Right forelimb (tissue), 1 donor: ENCODE measurements around the gene HVCN1.

Experiments used
- DNase-seq: peaks from one replicate; pipeline ENCODE4 v3.0.0-alpha.2; 2018

The HVCN1 gene

DNA sequence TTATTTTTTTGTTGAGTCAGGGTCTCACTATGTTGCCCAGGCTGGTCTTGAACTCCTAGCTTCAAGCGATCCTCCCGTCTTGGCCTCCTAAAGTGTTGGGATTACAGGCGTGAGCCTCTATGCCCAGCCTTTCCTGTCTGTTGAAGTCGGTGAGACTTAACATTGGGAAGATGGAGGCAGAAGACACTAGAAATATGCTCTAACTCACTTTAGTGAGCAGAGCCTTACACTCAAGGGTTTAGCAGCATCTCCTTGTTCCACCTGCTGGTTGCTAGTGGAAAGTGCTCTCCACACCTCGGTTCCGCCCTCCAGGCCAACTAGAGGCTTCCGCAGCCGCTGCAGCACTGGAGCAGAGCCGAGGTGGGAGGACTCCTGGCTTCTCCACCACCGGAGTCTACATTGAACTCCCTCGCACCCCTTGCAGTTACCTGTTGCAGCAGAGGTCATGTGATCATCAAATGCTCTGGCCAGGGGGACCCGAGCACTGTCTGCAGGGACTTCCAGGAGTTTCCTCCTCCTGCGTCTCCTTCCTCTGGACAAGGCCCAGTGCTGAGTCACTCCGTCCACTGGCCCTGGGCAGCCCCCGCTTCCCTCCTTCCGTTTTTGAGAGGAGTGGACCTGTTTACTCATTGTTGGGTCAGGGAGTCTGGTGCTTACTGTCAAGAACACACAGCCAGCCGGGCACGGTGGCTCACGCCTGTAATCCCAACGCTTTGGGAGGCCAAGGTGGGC, 9.4 kb upstream of the HVCN1 start:
- peak; percentile 83 for DNase-seq

- DNase-seq: no peak
Measured at GRCh38 chr12:110697236-110697635, 8.3 kb upstream of the HVCN1 start.

DNA sequence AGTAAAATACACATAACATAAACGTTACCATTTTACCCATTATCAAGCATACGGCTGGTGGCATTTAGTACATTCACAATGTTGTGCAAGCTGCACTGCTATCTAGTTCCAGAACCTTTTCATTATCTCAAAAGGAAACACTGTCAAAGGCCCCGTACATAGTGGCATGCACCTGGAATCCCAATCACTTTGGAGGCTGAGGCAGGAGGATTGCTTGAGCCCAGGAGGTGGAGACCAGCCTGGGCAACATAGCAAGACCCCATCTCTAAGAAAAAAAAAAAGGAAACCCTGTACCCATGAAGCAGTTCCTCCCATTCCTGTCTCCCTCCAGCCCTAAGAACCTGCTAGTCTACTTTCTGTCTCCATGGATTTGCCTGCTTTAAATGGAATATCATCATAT, 7.4 kb upstream of the HVCN1 start:
- no peak for DNase-seq

GRCh38 chr12:110694330-110694901, 5.5 kb upstream of the HVCN1 start:
- no peak for DNase-seq

GRCh38 chr12:110693731-110694130, 4.8 kb upstream of the HVCN1 start:
- no peak for DNase-seq

GRCh38 chr12:110690127-110690430, 1.2 kb upstream of the HVCN1 start:
- no peak for DNase-seq

DNA sequence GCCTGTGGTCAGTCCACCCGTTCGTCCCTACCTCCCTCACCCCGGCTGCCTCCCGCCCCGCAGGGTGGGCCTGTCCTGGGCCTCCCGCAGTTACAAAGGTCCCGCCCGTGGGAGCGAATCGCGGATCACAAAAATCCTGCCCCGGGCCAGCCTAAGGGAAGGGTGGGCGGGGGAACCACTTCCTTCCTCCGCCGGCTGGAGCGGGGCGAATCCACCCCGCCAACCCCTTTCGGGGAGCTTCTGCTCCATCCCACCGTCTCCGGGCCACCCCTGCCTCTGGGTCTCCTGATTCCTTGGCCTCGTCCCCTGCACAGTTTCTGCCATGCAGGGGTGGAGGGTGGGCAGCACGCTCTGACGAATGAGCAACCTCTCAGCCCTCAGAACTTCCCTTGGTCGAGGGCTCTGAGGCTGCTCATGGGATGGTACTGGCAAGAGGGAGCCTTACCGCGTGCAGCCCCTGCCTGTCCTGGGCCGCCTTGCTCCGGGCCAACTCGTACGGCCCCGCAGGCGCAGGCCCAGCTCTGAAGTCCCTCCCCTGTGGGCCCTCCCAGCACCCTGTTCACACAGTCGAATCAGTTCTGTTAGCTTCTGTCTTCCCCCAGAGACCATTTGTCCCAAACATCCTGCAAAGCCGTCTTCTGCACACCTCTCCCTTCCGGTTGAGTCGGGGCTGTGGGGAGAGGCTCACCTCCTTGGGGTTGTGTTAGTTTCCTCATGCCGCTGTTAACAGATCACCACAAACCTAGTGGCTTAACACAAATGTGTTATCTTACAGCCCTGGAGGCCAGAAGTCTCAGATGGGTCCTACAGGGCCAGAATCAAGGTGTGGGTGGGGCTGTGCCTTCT, 589 bp upstream of the HVCN1 start:
- DNase-seq: no peak

DNA sequence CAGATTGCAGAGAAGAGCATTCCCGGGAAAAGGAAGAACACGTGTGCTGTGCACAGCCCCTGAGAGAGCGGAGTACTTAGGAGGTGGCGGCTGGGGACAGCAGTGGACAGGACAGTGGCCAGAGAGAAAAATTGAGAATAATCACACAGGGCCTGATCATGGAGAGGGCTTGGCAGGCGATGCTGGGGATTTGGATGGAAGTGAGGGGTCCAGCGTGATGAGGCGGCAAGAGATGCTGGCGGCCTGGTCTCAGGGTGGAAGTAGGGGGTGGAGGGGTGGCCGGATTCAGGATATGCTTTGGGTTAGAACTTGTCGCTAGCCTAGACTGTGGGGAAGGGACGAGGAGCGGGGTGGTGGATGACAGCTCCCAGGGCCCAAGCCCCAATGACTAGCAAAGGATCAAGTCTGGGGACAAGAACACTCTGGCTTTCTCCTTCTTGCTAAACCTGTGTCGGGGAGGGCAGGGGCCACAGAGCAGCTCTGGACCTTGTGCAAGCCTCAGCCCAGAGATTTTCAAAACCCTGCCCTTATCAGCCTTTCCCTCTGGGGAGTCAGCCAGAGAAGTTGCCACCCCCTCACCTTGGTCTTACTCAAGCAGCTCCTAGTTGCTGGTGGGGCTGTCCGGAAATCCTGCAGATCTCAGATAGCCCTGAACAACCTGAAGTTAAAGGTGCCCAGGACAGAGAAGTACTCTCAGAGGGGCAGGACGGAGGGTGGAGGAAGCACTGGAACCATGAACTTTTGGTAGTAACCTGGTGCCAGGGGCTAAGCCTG, 1.3 kb downstream of the HVCN1 start:
- no peak for DNase-seq

DNA sequence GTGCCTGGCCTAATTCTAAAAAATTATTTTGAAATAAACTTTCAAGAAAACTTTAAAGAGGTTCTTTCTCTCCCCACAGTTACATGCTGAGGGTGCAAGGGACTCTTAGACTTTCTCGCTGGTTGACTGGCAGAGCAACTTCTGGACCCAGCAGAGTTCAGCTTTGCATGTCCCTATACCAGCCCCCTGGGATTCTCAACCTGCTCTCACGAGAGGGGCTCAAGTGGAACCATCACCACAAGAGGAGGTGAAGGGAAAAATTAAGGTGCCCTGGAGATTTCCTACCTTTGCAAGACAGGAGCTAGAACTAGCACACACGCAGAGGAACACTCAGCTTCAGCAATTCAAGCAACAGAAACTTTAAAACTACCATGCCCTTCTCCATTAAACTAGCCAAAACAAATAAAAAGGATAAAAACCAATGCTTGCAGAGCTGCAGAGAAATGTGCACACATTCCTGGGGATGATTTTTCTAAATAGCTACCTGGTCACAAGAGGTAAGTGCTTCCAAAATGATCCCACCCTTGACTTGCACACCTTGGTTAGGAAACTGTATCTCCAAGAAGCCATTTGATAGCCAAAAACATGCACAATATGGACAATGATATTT, 2.5 kb downstream of the HVCN1 start:
- DNase-seq: no peak

DNA sequence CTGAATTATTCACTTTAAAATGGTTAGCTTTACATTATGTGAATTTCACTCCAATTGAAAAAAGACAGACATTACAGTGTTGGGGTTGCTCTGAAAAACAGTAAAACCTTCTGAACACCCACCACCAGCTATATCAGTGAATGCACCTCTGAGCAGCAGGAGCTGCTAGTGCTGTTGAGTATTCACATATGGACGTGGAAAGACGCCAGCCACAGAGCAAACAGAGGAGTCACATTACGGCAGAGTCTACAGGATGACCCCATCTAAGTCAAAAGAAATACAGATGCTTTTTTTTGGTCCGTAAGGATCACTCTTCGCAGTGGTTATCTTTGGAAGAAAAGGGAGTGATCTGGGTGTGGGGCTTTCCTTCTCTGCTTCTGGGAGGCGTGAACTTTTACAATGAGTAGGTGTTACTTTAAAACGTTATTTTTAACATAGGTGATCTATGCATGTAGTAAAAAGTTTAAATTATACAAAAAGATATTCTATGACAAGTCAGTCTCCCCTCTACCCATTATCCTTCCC, 4.5 kb downstream of the HVCN1 start:
- DNase-seq: no peak

DNA sequence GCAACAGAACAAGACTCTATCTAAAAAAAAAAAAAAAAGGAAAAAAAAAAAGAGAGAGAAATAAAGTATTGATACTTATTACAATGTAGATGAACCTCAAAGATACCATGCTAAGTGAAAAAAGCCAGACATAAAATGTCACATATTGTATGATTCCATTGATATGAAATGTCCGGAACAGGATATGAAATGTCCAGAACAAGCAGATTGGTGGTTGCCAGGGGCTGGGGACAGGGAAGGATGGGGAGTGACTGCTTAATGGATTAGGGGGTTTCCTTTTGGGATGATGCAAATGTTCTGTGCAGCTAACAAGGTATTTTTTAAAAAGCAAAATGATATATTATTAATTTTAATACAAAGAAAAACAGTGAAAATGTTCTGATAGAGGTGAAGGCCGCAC, 5.0 kb downstream of the HVCN1 start:
- no peak for DNase-seq

DNA sequence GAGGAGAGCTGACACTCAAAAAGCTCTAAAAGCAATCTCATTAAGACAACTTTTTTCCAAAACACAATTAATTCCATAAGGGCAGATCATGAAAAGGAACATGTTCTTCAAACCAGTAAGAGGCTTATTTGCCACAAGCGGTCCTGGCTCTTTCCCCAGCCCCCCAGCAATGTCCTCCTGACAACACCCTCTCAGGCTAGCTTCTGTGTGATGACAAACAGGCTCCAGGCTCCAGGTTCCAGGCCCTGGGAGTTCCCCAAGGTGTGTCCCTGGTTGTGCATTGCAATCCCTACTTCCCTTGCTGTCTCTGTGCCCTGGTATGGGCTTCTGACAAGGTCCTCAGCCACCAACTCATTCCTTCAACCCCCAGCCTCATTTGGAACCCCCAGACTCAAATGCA, 8.9 kb downstream of the HVCN1 start:
- no peak for DNase-seq

GRCh38 chr12:110679201-110679600, 9.7 kb downstream of the HVCN1 start:
- no peak for DNase-seq

DNA sequence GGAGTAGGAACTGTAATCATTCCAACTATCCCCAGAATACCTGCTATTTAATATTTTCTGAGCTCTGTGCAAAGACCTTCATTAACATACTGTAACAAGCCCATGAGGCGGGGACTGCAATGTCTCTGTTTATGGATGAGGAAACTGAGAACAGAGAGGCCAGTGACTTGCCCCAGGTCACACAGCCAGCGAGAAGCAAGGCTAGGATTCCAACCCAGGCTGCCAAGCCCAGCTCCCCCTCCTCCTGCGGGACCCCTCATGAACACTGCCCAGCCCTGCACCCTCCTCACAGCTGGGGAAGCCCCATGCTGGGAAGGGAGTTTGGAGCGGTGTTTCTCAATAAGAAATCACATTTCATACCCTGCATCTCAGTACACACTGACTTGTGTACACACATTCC, 10.9 kb downstream of the HVCN1 start:
- no peak for DNase-seq

DNA sequence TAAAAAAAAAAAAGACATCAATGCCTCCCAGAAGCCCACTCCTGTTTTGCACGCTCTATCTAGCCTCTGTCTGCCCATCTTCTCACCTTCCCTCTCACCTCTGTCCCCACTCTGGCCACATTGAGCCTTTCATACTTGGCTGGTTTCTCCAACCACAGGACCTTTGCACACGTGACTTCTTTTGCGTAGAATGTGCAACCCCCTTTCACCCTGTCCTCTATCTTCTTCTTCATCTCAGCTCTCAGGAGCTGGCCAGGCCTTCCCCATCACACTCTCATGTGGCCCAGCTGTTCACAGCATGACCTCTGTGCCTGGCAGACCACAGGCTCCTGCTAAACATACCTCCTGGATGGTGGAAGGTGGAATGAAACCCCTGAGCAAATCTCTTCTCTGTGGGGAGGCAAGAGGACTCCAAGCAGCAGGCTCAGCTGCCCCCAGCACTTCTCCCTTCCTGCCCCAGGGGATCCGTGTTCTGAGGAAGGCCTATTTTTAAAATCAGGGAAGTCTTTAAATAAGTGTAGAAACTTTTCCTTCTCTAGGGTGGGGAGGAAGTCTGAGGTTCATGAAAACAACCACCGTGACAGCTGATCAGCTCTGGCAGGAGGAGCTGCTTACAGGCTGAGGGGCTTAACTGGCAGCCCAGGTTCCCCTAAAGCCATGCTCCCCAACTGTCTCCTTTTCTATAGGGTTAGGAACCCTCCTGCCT, 11.6 kb downstream of the HVCN1 start:
- no peak for DNase-seq

DNA sequence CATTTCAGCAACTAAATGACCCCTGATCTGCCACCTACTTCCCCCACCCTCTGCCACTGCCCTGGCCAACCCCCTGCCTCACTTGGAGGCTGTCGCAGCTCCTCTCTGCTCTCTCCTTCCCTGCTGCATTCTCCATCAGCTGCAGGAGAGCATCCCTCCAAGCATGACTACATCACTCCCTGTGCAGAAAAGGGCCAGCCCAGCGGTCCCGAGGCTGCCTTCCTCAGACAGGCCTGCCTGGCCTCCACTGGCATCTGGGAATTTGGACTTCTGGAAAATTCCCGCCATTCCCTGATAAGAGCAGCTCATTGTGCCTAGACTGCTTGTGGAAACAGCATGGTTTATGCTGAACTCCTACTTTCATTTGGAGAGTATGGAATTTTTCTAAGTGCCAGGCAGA, 12.7 kb downstream of the HVCN1 start:
- no peak for DNase-seq

- DNase-seq: no peak
Measured at GRCh38 chr12:110670161-110670701, 18.7 kb downstream of the HVCN1 start.

GRCh38 chr12:110669193-110669502, 19.8 kb downstream of the HVCN1 start:
- DNase-seq: no peak

- no peak for DNase-seq
Measured at GRCh38 chr12:110668480-110669192, 20.3 kb downstream of the HVCN1 start.

- DNase-seq: no peak
Measured at GRCh38 chr12:110667671-110668070, 21.2 kb downstream of the HVCN1 start.

GRCh38 chr12:110666892-110667291, 22.0 kb downstream of the HVCN1 start:
- no peak for DNase-seq
